ENCODE data around the gene KDM6B.
"Not testable (repeated sequence)": the region's sequence is repeated elsewhere in the genome, so short reads cannot be mapped to it uniquely, and the experiment has no call there.

Gene KDM6B

GRCh38 chr17:7798839-7799238, 35.2 kb upstream of the KDM6B start:
- no peak overlapping the region for H3K4me3 ChIP-seq (ENCODE audit: low read length)
- TF ChIP-seq, protein P1, sequence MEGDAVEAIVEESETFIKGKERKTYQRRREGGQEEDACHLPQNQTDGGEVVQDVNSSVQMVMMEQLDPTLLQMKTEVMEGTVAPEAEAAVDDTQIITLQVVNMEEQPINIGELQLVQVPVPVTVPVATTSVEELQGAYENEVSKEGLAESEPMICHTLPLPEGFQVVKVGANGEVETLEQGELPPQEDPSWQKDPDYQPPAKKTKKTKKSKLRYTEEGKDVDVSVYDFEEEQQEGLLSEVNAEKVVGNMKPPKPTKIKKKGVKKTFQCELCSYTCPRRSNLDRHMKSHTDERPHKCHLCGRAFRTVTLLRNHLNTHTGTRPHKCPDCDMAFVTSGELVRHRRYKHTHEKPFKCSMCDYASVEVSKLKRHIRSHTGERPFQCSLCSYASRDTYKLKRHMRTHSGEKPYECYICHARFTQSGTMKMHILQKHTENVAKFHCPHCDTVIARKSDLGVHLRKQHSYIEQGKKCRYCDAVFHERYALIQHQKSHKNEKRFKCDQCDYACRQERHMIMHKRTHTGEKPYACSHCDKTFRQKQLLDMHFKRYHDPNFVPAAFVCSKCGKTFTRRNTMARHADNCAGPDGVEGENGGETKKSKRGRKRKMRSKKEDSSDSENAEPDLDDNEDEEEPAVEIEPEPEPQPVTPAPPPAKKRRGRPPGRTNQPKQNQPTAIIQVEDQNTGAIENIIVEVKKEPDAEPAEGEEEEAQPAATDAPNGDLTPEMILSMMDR (conservative IDR thresholded peaks at IDR 0.05; ENCODE audit: low read length): no peak
- DNase-seq (ENCODE audit: low read depth): no peak

GRCh38 chr17:7803981-7804380, 30.0 kb upstream of the KDM6B start:
- TF ChIP-seq, protein P1 (conservative IDR thresholded peaks at IDR 0.05; ENCODE audit: low read length): no peak
- DNase-seq (ENCODE audit: low read depth): peak; percentile 7
- H3K4me3 ChIP-seq (ENCODE audit: low read length): no peak overlapping the region

- TF ChIP-seq, protein P1 (conservative IDR thresholded peaks at IDR 0.05; ENCODE audit: low read length): no peak
- DNase-seq (ENCODE audit: low read depth): no peak
- no peak overlapping the region for H3K4me3 ChIP-seq (ENCODE audit: low read length)
These were observed 27.4 kb upstream of the KDM6B start for GRCh38 chr17:7806587-7806986.

GRCh38 chr17:7807206-7807605, 26.8 kb upstream of the KDM6B start:
- H3K4me3 ChIP-seq (ENCODE audit: low read length): no peak overlapping the region
- DNase-seq (ENCODE audit: low read depth): no peak
- TF ChIP-seq, protein P1 (conservative IDR thresholded peaks at IDR 0.05; ENCODE audit: low read length): no peak

DNA sequence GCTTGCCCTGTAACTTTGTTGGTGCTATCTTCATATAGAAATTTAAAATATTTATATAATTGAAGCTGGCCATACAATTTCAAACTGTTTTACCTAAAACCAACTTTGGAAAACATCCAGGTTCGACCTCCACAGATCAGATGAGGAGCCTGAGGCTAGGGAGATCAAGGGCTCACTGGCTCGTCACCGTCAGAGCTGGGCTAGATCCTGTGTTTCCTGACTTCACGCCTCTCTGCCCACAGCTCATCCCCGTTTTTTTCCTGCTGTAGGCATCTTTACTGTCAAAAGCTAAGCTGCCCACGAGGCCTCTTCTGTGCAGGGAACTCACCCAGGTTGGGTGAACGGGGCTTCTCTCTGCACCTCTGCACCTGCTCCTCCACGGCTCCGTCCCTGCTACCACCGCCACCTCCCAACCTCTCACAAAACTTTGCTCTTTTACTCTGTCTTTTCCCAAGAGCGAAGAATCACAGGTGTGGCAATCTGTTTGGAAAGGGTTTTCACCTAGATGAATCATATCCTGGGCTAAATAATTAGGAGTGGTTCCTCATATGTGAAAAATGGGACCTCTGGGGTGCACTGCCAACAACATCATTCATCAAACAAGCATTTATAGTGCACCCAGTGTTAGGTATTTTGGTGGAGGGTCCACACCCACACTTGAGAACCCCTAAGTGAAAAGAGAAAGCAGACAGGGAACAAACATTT, 24.8 kb upstream of the KDM6B start:
- TF ChIP-seq, protein P1 (conservative IDR thresholded peaks at IDR 0.05; ENCODE audit: low read length): no peak
- H3K4me3 ChIP-seq (ENCODE audit: low read length): no peak overlapping the region
- DNase-seq (ENCODE audit: low read depth): no peak

DNA sequence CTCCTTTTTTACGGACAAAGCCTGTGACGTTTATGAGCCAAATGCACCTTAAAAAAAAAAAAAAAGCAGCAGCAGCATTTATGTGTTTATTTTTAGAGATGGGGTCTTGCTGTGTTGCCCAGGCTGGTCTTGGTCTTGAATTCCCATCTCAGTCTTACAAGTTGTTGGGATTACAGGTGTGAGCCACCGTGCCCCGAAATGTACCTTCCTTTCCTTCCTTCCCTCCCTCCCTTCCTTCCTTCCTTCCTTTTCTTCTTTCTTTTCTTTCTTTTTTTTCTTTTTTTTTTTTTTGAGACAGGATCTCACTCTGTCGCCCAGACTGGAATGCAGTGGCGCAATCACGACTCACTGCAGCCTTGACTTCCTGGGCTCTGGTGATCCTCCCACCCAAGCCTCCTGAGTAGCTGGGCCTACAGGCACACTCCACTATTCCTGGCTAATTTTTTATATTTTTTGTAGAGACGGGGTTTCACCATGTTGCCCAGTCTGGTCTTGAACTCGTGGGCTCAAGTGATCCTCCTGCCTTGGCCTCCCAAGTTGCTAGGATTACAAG, 24.1 kb upstream of the KDM6B start:
- peak; percentile 44 for DNase-seq (ENCODE audit: low read depth)
- not testable (repeated sequence) for H3K4me3 ChIP-seq (ENCODE audit: low read length)

DNA sequence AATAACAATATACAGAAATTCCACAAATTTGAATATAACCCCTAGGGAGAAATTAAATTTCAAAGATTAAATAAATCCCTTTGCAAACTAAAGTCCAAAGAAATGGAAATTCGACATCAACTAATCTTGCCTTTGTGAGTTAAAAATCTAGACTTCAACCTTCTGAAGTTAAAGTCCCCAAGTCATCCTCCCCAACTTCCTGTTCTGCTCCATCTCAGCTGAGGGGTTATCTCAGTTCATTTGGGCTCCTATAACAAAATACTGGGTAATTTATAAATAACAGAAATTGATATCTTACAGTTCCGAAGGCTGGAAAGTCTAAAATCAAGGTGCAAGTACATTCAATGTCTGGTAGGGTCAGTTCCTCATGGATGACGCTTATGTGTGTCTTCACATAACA, 22.8 kb upstream of the KDM6B start:
- H3K4me3 ChIP-seq (ENCODE audit: low read length): no peak overlapping the region
- DNase-seq (ENCODE audit: low read depth): no peak
- TF ChIP-seq, protein P1 (conservative IDR thresholded peaks at IDR 0.05; ENCODE audit: low read length): no peak

All from AG10803 (cell line).